Naive thymus-derived CD4-positive, alpha-beta T cell (primary cell): Measurements from ENCODE around the gene FBRS. TPM values are rescaled to one million over a fixed set of nuclear protein-coding genes. Genes with fewer than 3 reads are reported as not detected.

ENCODE experiments used
- ATAC-seq: fragments of 150-1000 bp; cut with Tn5 transposase; 2 replicates; pipeline ENCODE4 v1.10.0; 2021; ENCODE audit warnings: mild to moderate bottlenecking, moderate library complexity
- CTCF ChIA-PET: fragments of 350-600 bp; sonication (Branson Sonifier 250); formaldehyde crosslinking; loops from one replicate; lab custom pipeline; 2021; ENCODE audit warnings: antibody characterized with exemption; lab: Charles Lee
- POLR2A ChIA-PET: fragments of 350-600 bp; sonication (Branson Sonifier 250); formaldehyde crosslinking; loops from one replicate; lab custom pipeline; 2021; ENCODE audit warnings: antibody characterized with exemption, inconsistent platforms; lab: Charles Lee
- DNase-seq, 9 donors: peaks; one replicate each; pipeline versions ENCODE4 v3.0.0 to v3.0.0-alpha.2; 2020 to 2022; ENCODE audit warnings: mixed read lengths in 1 of 9
- H3K27ac ChIP-seq: one replicate; pipeline ENCODE4 v1.7.0; 2013; ENCODE audit warnings: mild to moderate bottlenecking, low read depth, low read length, moderate library complexity
- H3K27me3 ChIP-seq, 2 donors: one replicate each; pipeline ENCODE4 v1.7.0; 2013; ENCODE audit warnings: low read length in 2 of 2, mild to moderate bottlenecking in 2 of 2, moderate library complexity in 2 of 2; ENCODE audit not compliant: control insufficient read depth in 2 of 2, insufficient read depth in 2 of 2
- H3K36me3 ChIP-seq, 3 experiments: 1 replicate in 2 of 3; 2 replicates in 1 of 3; pipeline ENCODE4 v1.7.0; 2013; ENCODE audit warnings: low read length in 3 of 3, mild to moderate bottlenecking in 3 of 3, moderate library complexity in 1 of 3; ENCODE audit not compliant: insufficient read depth in 3 of 3, control insufficient read depth in 2 of 3
- H3K4me1 ChIP-seq, 2 donors: one replicate each; pipeline ENCODE4 v1.7.0; 2013; ENCODE audit warnings: low read length in 2 of 2, mild to moderate bottlenecking in 2 of 2, moderate library complexity in 1 of 2; ENCODE audit not compliant: control insufficient read depth in 2 of 2, insufficient read depth in 2 of 2
- H3K4me3 ChIP-seq: 2 replicates; pipeline ENCODE4 v1.7.0; 2013; ENCODE audit warnings: mild to moderate bottlenecking, low read length
- H3K9me3 ChIP-seq, 3 experiments: 1 replicate in 2 of 3; 2 replicates in 1 of 3; pipeline ENCODE4 v1.7.0; 2013; ENCODE audit warnings: low read length in 3 of 3; ENCODE audit not compliant: control insufficient read depth in 2 of 3
- H3K27ac Mint-ChIP-seq, 9 donors: one replicate each; pipeline ENCODE4 v1.8.0; 2020 to 2022; ENCODE audit warnings: mixed read lengths in 9 of 9, mild to moderate bottlenecking in 8 of 9, moderate library complexity in 5 of 9, inconsistent platforms in 2 of 9
- H3K27me3 Mint-ChIP-seq, 5 donors: one replicate each; pipeline ENCODE4 v1.8.0; 2021 to 2022; ENCODE audit warnings: mixed read lengths in 5 of 5, mild to moderate bottlenecking in 1 of 5
- H3K36me3 Mint-ChIP-seq, 5 donors: one replicate each; pipeline ENCODE4 v1.8.0; 2020 to 2022; ENCODE audit warnings: mixed read lengths in 5 of 5, mild to moderate bottlenecking in 3 of 5, inconsistent platforms in 1 of 5
- H3K4me1 Mint-ChIP-seq, 7 donors: one replicate each; pipeline ENCODE4 v1.8.0; 2020 to 2022; ENCODE audit warnings: mixed read lengths in 7 of 7, mild to moderate bottlenecking in 3 of 7, inconsistent platforms in 1 of 7
- H3K4me3 Mint-ChIP-seq, 10 donors: one replicate each; pipeline ENCODE4 v1.8.0; 2020 to 2022; ENCODE audit warnings: mild to moderate bottlenecking in 10 of 10, mixed read lengths in 10 of 10, moderate library complexity in 6 of 10, inconsistent platforms in 2 of 10
- H3K9me3 Mint-ChIP-seq, 11 donors: one replicate each; pipeline ENCODE4 v1.8.0; 2020 to 2022; ENCODE audit warnings: mixed read lengths in 11 of 11, mild to moderate bottlenecking in 4 of 11, inconsistent platforms in 1 of 11, moderate library complexity in 1 of 11
- intact Hi-C, 2 donors: fragments of 100-400 bp; cut with micrococcal nuclease; formaldehyde crosslinking; loops; one replicate each; pipeline ENCODE4 v1.15.1; 2023
- polyA plus RNA-seq, 2 donors: library from polyadenylated mRNA; unstranded; fragments of 300-500 nt; fragmentation: Illumina TruSeq; gene quantifications; one replicate each; pipeline ENCODE4 v1.2.3, GENCODE V29; 2021
- total RNA-seq, 6 experiments: library from RNA in 5 of 6; stranded (reverse) in 5 of 6; gene quantifications; 1 replicate in 5 of 6; 2 replicates in 1 of 6; pipeline ENCODE4 v1.2.3 and lab custom pipeline; 2021 to 2026

The FBRS gene
- total and polyA plus RNA-seq, 7 experiments from 2014 or later = 2.6 to 174 (median 158) TPM

DNA sequence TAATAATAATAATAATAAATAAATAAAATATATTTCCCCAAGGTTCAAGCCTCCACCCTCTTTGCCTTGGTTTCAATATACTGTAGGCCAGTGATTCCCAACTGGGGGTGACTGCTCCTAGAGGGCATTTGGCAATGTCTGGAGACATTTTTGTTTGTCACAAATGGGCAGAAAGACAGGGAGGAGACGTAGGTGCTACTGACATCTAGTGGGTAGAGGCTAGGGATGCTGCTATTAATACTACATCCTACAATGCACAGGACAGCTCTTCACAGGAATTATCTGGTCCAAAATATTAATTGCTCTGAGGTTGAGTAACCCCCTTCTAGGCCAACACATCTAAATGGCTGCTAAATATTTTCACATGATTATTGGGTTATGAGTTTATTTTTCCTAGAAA lies 20.3 kb upstream of the FBRS start:
- no peaks in the 10 kb centered on the region for H3K36me3 ChIP-seq
- no peaks in the 10 kb centered on the region for H3K9me3 ChIP-seq
- H3K27me3 Mint-ChIP-seq = no peaks in the 10 kb centered on the region
- intact Hi-C loops = no loop called here
- no peaks in the 10 kb centered on the region for H3K9me3 Mint-ChIP-seq
- peaks cover 4 to 7% of the 10 kb centered on the region in 2 donors for H3K4me1 ChIP-seq
- DNase-seq = peak in 4 of 9 donors; percentile 25 to 45 (median 32)
- no peak overlapping the region for H3K4me3 Mint-ChIP-seq
- no peaks in the 10 kb centered on the region for H3K36me3 Mint-ChIP-seq
- no peak overlapping the region for H3K4me3 ChIP-seq
- peaks cover 6 to 18% (median 16%) of the 10 kb centered on the region in 7 donors for H3K4me1 Mint-ChIP-seq
- H3K27ac Mint-ChIP-seq = peak overlapping the region in 1 of 9 donors; percentile 24
- ChIA-PET POLR2A (interaction anchor here (0.6 to 0.8 kb wide), 3 partner anchors 13 to 229 kb away, joined by 3 read pairs; partner anchors contain the start of gene PRR14), CTCF (interaction anchor here (0.6 to 1.3 kb wide), 3 partner anchors 9 to 208 kb away, joined by 3 to 6 read pairs (median 4); partner anchors contain the start of gene DCTPP1)
- H3K27me3 ChIP-seq = no peaks in the 10 kb centered on the region
- ATAC-seq = peak; percentile 27
- H3K27ac ChIP-seq = no peak overlapping the region

DNA sequence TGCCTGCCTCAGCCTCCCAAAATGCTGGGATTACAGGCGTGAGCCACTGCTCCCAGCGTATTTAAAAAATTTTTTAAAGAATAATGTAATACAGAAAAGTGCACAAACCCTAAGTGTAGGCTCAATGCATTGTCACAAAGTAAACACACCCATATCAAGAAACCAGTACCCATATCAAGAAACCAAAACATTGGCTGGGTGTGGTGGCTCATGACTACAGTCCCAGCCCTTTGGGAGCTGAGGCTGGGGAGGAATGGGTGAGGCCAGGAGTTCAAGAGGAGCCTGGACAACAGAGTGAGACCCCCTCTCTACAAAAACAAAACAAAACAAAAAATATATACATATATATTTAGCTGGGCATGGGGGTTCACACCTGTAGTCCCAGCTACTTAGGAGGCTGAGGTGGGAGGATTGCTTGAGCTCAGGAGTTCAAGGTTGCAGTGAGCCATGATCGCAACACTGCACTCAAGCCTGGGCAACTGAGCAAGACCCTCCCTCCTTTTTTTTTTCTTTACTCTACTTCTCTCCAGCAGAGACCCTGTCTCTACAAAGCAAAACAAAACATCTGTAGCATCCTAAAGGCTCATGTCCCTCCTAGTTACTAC lies 16.8 kb upstream of the FBRS start:
- Mint-ChIP-seq H3K4me3 (no peak overlapping the region), H3K9me3 (no peaks in the 10 kb centered on the region), H3K4me1 (peaks cover 0 to 2% (median 0%) of the 10 kb centered on the region in 7 donors), H3K36me3 (no peaks in the 10 kb centered on the region), H3K27ac (no peak overlapping the region), H3K27me3 (peaks cover 0 to 4% (median 0%) of the 10 kb centered on the region in 5 donors)
- Histone ChIP-seq H3K27ac (no peak overlapping the region), H3K9me3 (no peaks in the 10 kb centered on the region), H3K4me1 (no peaks in the 10 kb centered on the region), H3K36me3 (no peaks in the 10 kb centered on the region), H3K27me3 (no peaks in the 10 kb centered on the region), H3K4me3 (no peak overlapping the region)
- DNase-seq = no peak
- no peak for ATAC-seq
- POLR2A ChIA-PET = interaction anchor here (0.8 to 2.5 kb wide), 4 partner anchors 9 to 227 kb away, joined by 3 to 9 read pairs (median 4); partner anchors contain the start of gene FBRS
- CTCF ChIA-PET = interaction anchor here (0.7 to 1.1 kb wide), 4 partner anchors 12 to 301 kb away, joined by 4 to 6 read pairs (median 4); no protein-coding TSS in a partner anchor
- intact Hi-C loops = no loop called here

DNA sequence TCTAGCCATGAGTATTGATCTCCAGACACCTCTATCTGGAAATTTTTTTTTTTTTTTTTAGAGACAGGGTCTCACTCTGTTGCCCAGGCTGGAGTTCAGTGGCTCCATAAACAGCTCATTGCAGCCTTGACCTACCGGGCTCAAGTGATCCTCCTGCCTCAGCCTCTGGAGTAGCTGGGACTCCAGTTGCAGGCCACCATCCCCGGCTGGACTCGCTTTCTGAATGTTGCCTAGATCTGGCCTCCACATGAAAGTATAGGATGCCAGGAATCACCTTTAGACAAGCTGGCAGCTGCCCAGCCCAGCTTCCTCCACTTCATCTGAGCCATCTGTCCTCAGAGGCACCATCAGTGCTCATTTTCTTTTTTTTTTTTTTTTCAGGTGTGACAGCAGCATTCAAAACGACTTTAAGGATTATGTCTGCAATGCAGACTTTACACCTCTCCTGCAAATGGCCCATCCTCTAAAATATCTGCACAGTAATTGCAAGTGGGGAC lies 13.8 kb upstream of the FBRS start:
- Histone ChIP-seq H3K4me3 (no peak overlapping the region), H3K27ac (no peak overlapping the region), H3K9me3 (no peaks in the 10 kb centered on the region), H3K4me1 (peaks cover under 1 to 1% of the 10 kb centered on the region in 2 donors), H3K36me3 (no peaks in the 10 kb centered on the region), H3K27me3 (no peaks in the 10 kb centered on the region)
- H3K9me3 Mint-ChIP-seq = no peaks in the 10 kb centered on the region
- ATAC-seq (no peak), DNase-seq (no peak)
- intact Hi-C loops = no loop called here
- peaks cover 0 to 4% (median 0%) of the 10 kb centered on the region in 5 donors for H3K27me3 Mint-ChIP-seq
- POLR2A ChIA-PET = interaction anchor here (0.7 to 2.5 kb wide), 3 partner anchors 14 to 72 kb away, joined by 4 to 10 read pairs (median 9); partner anchors contain the start of gene FBRS
- H3K4me1 Mint-ChIP-seq = peaks cover 0 to 4% (median 0%) of the 10 kb centered on the region in 7 donors
- no peak overlapping the region for H3K4me3 Mint-ChIP-seq
- no peak overlapping the region for H3K27ac Mint-ChIP-seq
- H3K36me3 Mint-ChIP-seq = no peaks in the 10 kb centered on the region
- CTCF ChIA-PET = no interaction called here

DNA sequence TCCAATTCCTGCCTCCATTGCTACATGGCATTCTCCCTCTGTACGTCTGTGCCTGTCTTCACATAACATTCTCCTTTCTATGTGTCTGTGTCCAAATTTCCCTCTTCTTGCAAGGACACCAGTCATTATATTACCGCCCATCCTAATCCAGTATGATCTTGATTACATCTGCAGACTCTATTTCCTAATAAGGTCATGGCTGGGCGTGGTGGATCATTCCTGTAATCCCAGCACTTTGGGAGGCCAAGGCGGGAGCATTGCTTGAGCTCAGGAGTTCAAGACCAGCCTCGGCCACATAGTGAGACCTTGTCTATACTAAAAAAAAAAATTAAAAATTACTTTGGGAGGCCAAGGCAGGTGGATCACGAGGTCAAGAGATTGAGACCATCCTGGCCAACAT lies 12.5 kb upstream of the FBRS start:
- no peaks in the 10 kb centered on the region for H3K27me3 ChIP-seq
- intact Hi-C loops = no loop called here
- peaks cover 4 to 14% (median 8%) of the 10 kb centered on the region in 7 donors for H3K4me1 Mint-ChIP-seq
- no peak overlapping the region for H3K27ac Mint-ChIP-seq
- H3K9me3 ChIP-seq = no peaks in the 10 kb centered on the region
- peaks cover 9 to 10% of the 10 kb centered on the region in 2 donors for H3K4me1 ChIP-seq
- CTCF ChIA-PET = interaction anchor here (0.7 kb wide), 1 partner anchor 11 kb away, joined by 3 read pairs; no protein-coding TSS in a partner anchor
- peaks cover 0 to 2% (median 0%) of the 10 kb centered on the region in 3 experiments for H3K36me3 ChIP-seq
- no peak overlapping the region for H3K4me3 ChIP-seq
- DNase-seq = no peak
- peaks cover 0 to 4% (median 0%) of the 10 kb centered on the region in 5 donors for H3K27me3 Mint-ChIP-seq
- H3K36me3 Mint-ChIP-seq = no peaks in the 10 kb centered on the region
- no peak for ATAC-seq
- POLR2A ChIA-PET = interaction anchor here (0.7 to 1.4 kb wide), 2 partner anchors 15 to 23 kb away, joined by 4 to 10 read pairs; no protein-coding TSS in a partner anchor
- no peaks in the 10 kb centered on the region for H3K9me3 Mint-ChIP-seq
- no peak overlapping the region for H3K4me3 Mint-ChIP-seq
- H3K27ac ChIP-seq = no peak overlapping the region

DNA sequence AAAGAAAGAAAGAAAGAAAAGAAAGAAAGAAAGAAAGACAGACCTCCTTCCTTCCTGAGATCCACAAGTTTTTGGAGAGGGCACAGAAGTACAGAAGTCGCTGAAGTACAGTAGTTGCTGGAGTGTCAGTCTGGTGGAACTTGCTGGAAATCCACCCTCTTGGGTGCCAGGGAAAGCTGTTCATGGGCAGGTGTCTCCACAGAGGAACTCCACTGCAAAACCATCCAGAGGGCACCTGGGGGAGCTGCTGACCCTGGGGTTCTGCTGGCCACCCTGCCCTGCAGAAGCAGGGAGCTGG lies 11.0 kb upstream of the FBRS start:
- no peak overlapping the region for H3K27ac ChIP-seq
- H3K27me3 Mint-ChIP-seq = peaks cover 0 to 4% (median 0%) of the 10 kb centered on the region in 5 donors
- H3K9me3 Mint-ChIP-seq = no peaks in the 10 kb centered on the region
- no peak overlapping the region for H3K4me3 ChIP-seq
- no peak overlapping the region for H3K27ac Mint-ChIP-seq
- ChIA-PET CTCF (no interaction called here), POLR2A (interaction anchor here (1.1 to 1.2 kb wide), 2 partner anchors 14 to 43 kb away, joined by 4 to 5 read pairs; no protein-coding TSS in a partner anchor)
- H3K4me1 ChIP-seq = peaks cover 9 to 10% of the 10 kb centered on the region in 2 donors
- intact Hi-C loops = no loop called here
- H3K27me3 ChIP-seq = no peaks in the 10 kb centered on the region
- no peaks in the 10 kb centered on the region for H3K9me3 ChIP-seq
- DNase-seq = no peak
- no peaks in the 10 kb centered on the region for H3K36me3 Mint-ChIP-seq
- no peak for ATAC-seq
- H3K4me1 Mint-ChIP-seq = peaks cover 10 to 20% (median 14%) of the 10 kb centered on the region in 7 donors
- peaks cover 0 to 7% (median 0%) of the 10 kb centered on the region in 3 experiments for H3K36me3 ChIP-seq
- H3K4me3 Mint-ChIP-seq = no peak overlapping the region

DNA sequence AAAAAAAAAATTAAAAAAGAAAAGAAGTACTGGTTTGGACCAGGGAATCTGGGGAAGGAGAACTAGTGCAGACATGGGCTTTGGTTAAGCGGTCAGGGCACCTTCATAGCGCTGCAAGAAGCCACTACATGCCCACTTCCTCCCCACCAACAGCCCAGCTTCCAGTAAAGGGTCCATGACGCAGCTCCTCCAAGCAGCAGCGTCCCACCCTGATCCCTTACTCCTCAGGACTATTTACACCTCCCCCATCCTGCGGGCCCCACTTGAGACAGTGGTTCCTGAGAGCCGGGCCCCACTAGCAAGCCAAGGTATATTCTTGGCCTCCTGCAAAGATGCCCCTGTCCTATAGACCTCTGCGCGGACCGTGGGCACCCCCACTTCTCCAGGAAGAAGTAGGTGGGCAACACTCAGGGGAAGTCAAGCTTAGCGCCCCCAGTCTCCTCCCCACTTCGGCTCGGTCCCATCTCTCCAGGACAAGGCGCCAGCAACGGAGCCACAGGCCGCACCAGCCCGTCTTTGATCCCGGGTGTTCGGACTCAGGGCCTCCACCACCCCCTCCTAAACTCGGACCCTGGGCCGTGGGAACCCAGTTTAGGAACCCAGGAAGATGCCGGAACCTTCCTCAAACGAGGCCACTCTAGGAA lies 8.4 kb upstream of the FBRS start:
- Histone ChIP-seq H3K4me1 (peaks cover 9 to 10% of the 10 kb centered on the region in 2 donors), H3K36me3 (peaks cover 0 to 30% (median under 1%) of the 10 kb centered on the region in 3 experiments), H3K4me3 (peak overlapping the region; percentile 100), H3K27me3 (no peaks in the 10 kb centered on the region), H3K9me3 (no peaks in the 10 kb centered on the region), H3K27ac (peak overlapping the region; percentile 90)
- Mint-ChIP-seq H3K4me1 (peaks cover 19 to 33% (median 21%) of the 10 kb centered on the region in 7 donors), H3K9me3 (no peaks in the 10 kb centered on the region), H3K36me3 (peaks cover 0 to 11% (median 3%) of the 10 kb centered on the region in 5 donors), H3K4me3 (peak overlapping the region; percentile 86 to 100 (median 98)), H3K27ac (peak overlapping the region; percentile 95 to 99 (median 98)), H3K27me3 (peaks cover 0 to 4% (median 0%) of the 10 kb centered on the region in 5 donors)
- ChIA-PET CTCF (interaction anchor here (0.6 to 2.8 kb wide), 11 partner anchors 19 to 860 kb away, joined by 3 to 25 read pairs (median 3); partner anchors contain the start of genes KIF22 and ZNF747), POLR2A (interaction anchor here (0.6 to 2.7 kb wide), 27 partner anchors 9 to 492 kb away, joined by 3 to 49 read pairs (median 3); partner anchors contain the start of genes CORO1A, FBRS, SRCAP and ZNF688)
- ATAC-seq = peak; percentile 1
- intact Hi-C loops = loop anchor here (1.0 to 10.0 kb wide), 18 partner anchors 8 to 555 kb away; partner anchors contain the start of genes DCTPP1 (in 2 of the 2), FBRS (in 2 of the 2), ZNF689 (in 2 of the 2) and FBXL19 (in 1 of the 2)
- DNase-seq = peak in 2 of 9 donors; percentile 42 to 49
